HepG2 (cell line): Measurements from ENCODE around the gene SLC38A3. TPM values are rescaled to one million over a fixed set of nuclear protein-coding genes. Genes with fewer than 3 reads are reported as not detected.

Experiments used
- ATAC-seq: fragments of 200-7000 bp; cut with Tn5 transposase; 3 replicates; pipeline ENCODE4 v1.9.1; 2020; ENCODE audit warnings: mild to moderate bottlenecking, moderate library complexity
- BruUV-seq: library from RNA; stranded (reverse); fragments of 400-500 nt; replicated peaks from 2 replicates; lab custom pipeline; 2021; lab: Mats Ljungman, UMichigan
- CTCF ChIA-PET: fragments of 300-600 bp; formaldehyde crosslinking; extraction: SDS; loops from one replicate; lab custom pipeline; 2021; ENCODE audit warnings: low total read pairs, inconsistent platforms, low intra/inter-chr PET ratio; lab: Yijun Ruan, JAX
- POLR2A ChIA-PET: fragments of 350-600 bp; sonication (Branson Sonifier 250); formaldehyde crosslinking; loops from one replicate; lab custom pipeline; 2020; ENCODE audit warnings: antibody characterized with exemption, inconsistent platforms; lab: Yijun Ruan, JAX
- DNase-seq: peaks from one replicate; pipeline ENCODE4 v3.0.0-alpha.2; 2015; ENCODE audit warnings: low spot score
- FAIRE-seq: peaks from 3 replicates; lab custom pipeline; 2011; peaks lifted over from hg19 to GRCh38; lab: Jason Lieb, UNC
- H2AFZ ChIP-seq: one replicate; pipeline ENCODE4 v1.6.1; 2011; ENCODE audit warnings: low read length, inconsistent platforms
- H3K27ac ChIP-seq: fragments of 300-600 bp; 3 replicates; pipeline ENCODE4 v1.8.0; 2011; ENCODE audit warnings: mixed run types, mild to moderate bottlenecking, mixed read lengths, low read length, inconsistent platforms; ENCODE audit not compliant: insufficient read depth; ENCODE audit errors: extremely low read length
- H3K27me3 ChIP-seq, 2 experiments: fragments of 200-600 bp in 1 of 2; 2 replicates in 1 of 2; 3 replicates in 1 of 2; pipeline versions ENCODE4 v1.6.0 to v1.8.0; 2011; ENCODE audit warnings: low read length in 2 of 2, mild to moderate bottlenecking in 2 of 2, moderate library complexity in 2 of 2, inconsistent platforms in 1 of 2; ENCODE audit not compliant: insufficient read depth in 2 of 2, control insufficient read depth in 1 of 2
- H3K36me3 ChIP-seq, 2 experiments: fragments of 200-600 bp in 1 of 2; replicated peaks in 1 of 2; 2 replicates in 1 of 2; 3 replicates in 1 of 2; pipeline versions ENCODE4 v1.5.1 to v1.8.0; 2011; ENCODE audit warnings: low read length in 2 of 2, inconsistent platforms in 1 of 2; ENCODE audit not compliant: insufficient read depth in 2 of 2, control insufficient read depth in 1 of 2
- H3K4me1 ChIP-seq: 2 replicates; pipeline ENCODE4 v1.5.1; 2012; ENCODE audit warnings: low read length, inconsistent platforms; ENCODE audit not compliant: insufficient read depth
- H3K4me2 ChIP-seq: 2 replicates; pipeline ENCODE4 v1.6.0; 2011; ENCODE audit warnings: low read depth, low read length, inconsistent platforms
- H3K4me3 ChIP-seq, 3 experiments: fragments of 200-600 bp in 1 of 3; sonication (generic), shearing (Covaris generic) in 1 of 3; replicated peaks in 1 of 3; 2 replicates each; pipeline ENCODE4 v1.5.1; 2011 to 2016; ENCODE audit warnings: low read length in 3 of 3, inconsistent platforms in 2 of 3, low read depth in 2 of 3, mild to moderate bottlenecking in 2 of 3, control low read depth in 1 of 3, mixed read lengths in 1 of 3; ENCODE audit not compliant: insufficient read depth in 1 of 3
- H3K79me2 ChIP-seq: one replicate; pipeline ENCODE4 v1.6.1; 2011; ENCODE audit warnings: low read length, inconsistent platforms; ENCODE audit not compliant: insufficient read depth
- H3K9ac ChIP-seq: 2 replicates; pipeline ENCODE4 v1.6.0; 2011; ENCODE audit warnings: mild to moderate bottlenecking, low read depth, low read length, inconsistent platforms; ENCODE audit not compliant: insufficient read depth
- H3K9me3 ChIP-seq: 2 replicates; pipeline ENCODE4 v1.5.1; 2012; ENCODE audit warnings: mild to moderate bottlenecking, low read length
- H4K20me1 ChIP-seq: 2 replicates; pipeline ENCODE4 v1.6.0; 2011; ENCODE audit warnings: inconsistent platforms, mild to moderate bottlenecking, low read length, moderate library complexity; ENCODE audit not compliant: insufficient read depth
- CEBPB ChIP-seq: IDR thresholded peaks from 2 replicates; pipeline ENCODE4 v1.6.1; 2011; ENCODE audit warnings: low read depth, low read length, improper control_type of control experiment, borderline replicate concordance
- HNF4A ChIP-seq: sonication (generic); formaldehyde crosslinking; IDR thresholded peaks from 2 replicates; pipeline ENCODE4 v1.4.0; 2020; ENCODE audit warnings: missing genetic modification reagents
- HOMEZ ChIP-seq: IDR thresholded peaks from 2 replicates; pipeline ENCODE4 v1.6.1; 2016; ENCODE audit warnings: low read depth
- POLR2AphosphoS2 ChIP-seq: IDR thresholded peaks from 2 replicates; pipeline ENCODE4 v1.6.1; 2011; ENCODE audit warnings: low read depth, low read length, improper control_type of control experiment
- SAP130 ChIP-seq: IDR thresholded peaks from 2 replicates; pipeline ENCODE4 v1.6.1; 2016; ENCODE audit warnings: low read depth
- SMAD9 ChIP-seq: sonication (generic); formaldehyde crosslinking; IDR thresholded peaks from 2 replicates; pipeline ENCODE4 v1.5.1; 2020; ENCODE audit warnings: mild to moderate bottlenecking, missing genetic modification reagents
- SRY ChIP-seq: sonication (generic); formaldehyde crosslinking; IDR thresholded peaks from 2 replicates; pipeline ENCODE4 v1.8.0; 2022; ENCODE audit warnings: mild to moderate bottlenecking, missing genetic modification reagents
- TARDBP ChIP-seq: sonication (generic); formaldehyde crosslinking; IDR thresholded peaks from 2 replicates; pipeline ENCODE4 v1.8.0; 2022; ENCODE audit warnings: mild to moderate bottlenecking, missing genetic modification reagents
- ZBTB34 ChIP-seq: sonication (generic); formaldehyde crosslinking; IDR thresholded peaks from 2 replicates; pipeline ENCODE4 v1.8.0; 2022; ENCODE audit warnings: mild to moderate bottlenecking, missing genetic modification reagents
- ZEB1 ChIP-seq: IDR thresholded peaks from 2 replicates; pipeline ENCODE4 v1.6.1; 2012; ENCODE audit warnings: mild to moderate bottlenecking, low read depth, inconsistent platforms; ENCODE audit not compliant: insufficient replicate concordance
- ZFP1 ChIP-seq: IDR thresholded peaks from 2 replicates; pipeline ENCODE4 v1.6.1; 2016
- ZNF329 ChIP-seq: sonication (generic); formaldehyde crosslinking; IDR thresholded peaks from 2 replicates; pipeline ENCODE4 v1.9.0; 2021; ENCODE audit warnings: low read depth, mild to moderate bottlenecking, missing genetic modification reagents
- ZNF530 ChIP-seq: sonication (generic); formaldehyde crosslinking; IDR thresholded peaks from 2 replicates; pipeline ENCODE4 v1.5.0; 2020; ENCODE audit warnings: low read depth, mild to moderate bottlenecking, missing genetic modification reagents
- ZNF646 ChIP-seq: sonication (generic); formaldehyde crosslinking; IDR thresholded peaks from 2 replicates; pipeline ENCODE4 v1.9.0; 2021; ENCODE audit warnings: mild to moderate bottlenecking, missing genetic modification reagents
- ZNF704 ChIP-seq: sonication (generic); formaldehyde crosslinking; IDR thresholded peaks from 2 replicates; pipeline ENCODE4 v1.8.1; 2023; ENCODE audit warnings: mild to moderate bottlenecking, inconsistent platforms, moderate library complexity, missing genetic modification reagents, borderline replicate concordance
- WGBS: methylation state at CpG from one replicate; pipeline ENCODE4 v1.1.6; 2017; ENCODE audit warnings: low lambda C conversion rate; 5-methylcytosine and 5-hydroxymethylcytosine counted together
- in situ Hi-C: cut with HindIII; loops from 2 replicates; pipeline ENCODE4 v1.10.0; 2017; ENCODE audit warnings: low pct_unique_long_range_greater_than_20kb; ENCODE audit not compliant: extremely low pct_ligation_motif_present
- intact Hi-C: fragments of 100-400 bp; cut with micrococcal nuclease; formaldehyde crosslinking; loops from one replicate; pipeline ENCODE4 v1.10.0; 2022; ENCODE audit not compliant: unreplicated experiment
- polyA plus RNA-seq, 8 experiments: library from polyadenylated mRNA; depleted of rRNA in 3 of 8; stranded (reverse) in 7 of 8; unstranded in 1 of 8; fragments of >200 nt; fragmentation: Illumina TruSeq in 4 of 8; extraction: Trizol in 4 of 8; gene quantifications; 2 replicates each; pipeline versions ENCODE4 v1.2.1 to v1.2.3, GENCODE V29; 2011 to 2016; ENCODE audit warnings: low read depth in 4 of 8, missing spikeins in 1 of 8, mixed read lengths in 1 of 8; ENCODE audit not compliant: insufficient read depth in 1 of 8
- total RNA-seq, 5 experiments: library from RNA; depleted of rRNA; stranded (reverse); fragments of >200 nt; fragmentation: Illumina TruSeq; extraction: Trizol; gene quantifications; 2 replicates each; pipeline ENCODE4 v1.2.3, GENCODE V29; 2016; ENCODE audit warnings: low read depth in 1 of 5

SLC38A3 gene
- total and polyA plus RNA-seq, 2 of the 13 experiments (the other 11 are each of a cell fraction or from before 2014, with no cell fraction given) = 29.8 to 164 TPM

GRCh38 chr3:50241163-50241562 is 36.1 kb downstream of the SLC38A3 start:
- whole genome bisulfite sequencing = 100% methylated on average over 1 of the region's 4 CpGs
- no peak overlapping the region for H2AFZ ChIP-seq
- intact Hi-C loops (no loop called here), in situ Hi-C loops (no loop called here)
- no peak overlapping the region for H3K4me2 ChIP-seq
- POLR2A ChIA-PET = no interaction called here
- no TSS peak for BruUV-seq
- DNase-seq (no peak), FAIRE-seq (no peak), ATAC-seq (no peak)
- H3K27ac ChIP-seq = no peak overlapping the region
- no peak overlapping the region for H3K9ac ChIP-seq
- H3K27me3 ChIP-seq = no peaks in the 10 kb centered on the region; a peak in 1 of 5 replicates
- CTCF ChIA-PET = no interaction called here
- no peak overlapping the region for H3K4me3 ChIP-seq
- H3K9me3 ChIP-seq = no peaks in the 10 kb centered on the region
- 0 out of 5 replicates have a peak, but pooled peaks cover 0 to 2% of the 10 kb centered on the region in 2 experiments for H3K36me3 ChIP-seq
- peaks cover 33% of the 10 kb centered on the region for H3K79me2 ChIP-seq
- peaks cover 37% of the 10 kb centered on the region for H3K4me1 ChIP-seq
- no peaks in the 10 kb centered on the region for H4K20me1 ChIP-seq
- no peak for TF ChIP-seq HNF4A (CRISPR knock-in tag)
- TF ChIP-seq CEBPB = no peak
- TF ChIP-seq SAP130 = no peak
- no peak for TF ChIP-seq POLR2AphosphoS2
- TF ChIP-seq ZNF704 (CRISPR knock-in tag) = no peak
- no peak for TF ChIP-seq SRY
- TF ChIP-seq ZFP1 (CRISPR knock-in tag) = no peak
- TF ChIP-seq ZNF329 = no peak
- TF ChIP-seq ZNF646 (CRISPR knock-in tag) = no peak
- no peak for TF ChIP-seq TARDBP (CRISPR knock-in tag)
- TF ChIP-seq ZBTB34 (CRISPR knock-in tag) = no peak
- no peak for TF ChIP-seq ZNF530 (CRISPR knock-in tag)
- no peak for TF ChIP-seq SMAD9 (CRISPR knock-in tag)
- TF ChIP-seq HOMEZ (CRISPR knock-in tag) = no peak
- no peak for TF ChIP-seq ZEB1
